CD14-positive monocyte (primary cell): ENCODE measurements around the gene PNPO. TPM values are rescaled to one million over a fixed set of nuclear protein-coding genes. Genes with fewer than 3 reads are reported as not detected.

Experiments used
- DNase-seq, 3 donors: peaks; one replicate each; pipeline ENCODE4 v3.0.0-alpha.2; 2011 to 2022
- H2AFZ ChIP-seq: 2 replicates; pipeline ENCODE4 v1.6.0; 2012; ENCODE audit warnings: mild to moderate bottlenecking, low read depth, low read length, inconsistent platforms; ENCODE audit not compliant: insufficient read depth, poor library complexity, severe bottlenecking
- H3K27ac ChIP-seq, 2 donors: 1 replicate in 1 of 2; 2 replicates in 1 of 2; pipeline ENCODE4 v1.5.1; 2012 to 2013; ENCODE audit warnings: low read length in 2 of 2, control low read depth in 1 of 2, inconsistent platforms in 1 of 2, low read depth in 1 of 2, mild to moderate bottlenecking in 1 of 2
- H3K27me3 ChIP-seq, 2 donors: one replicate each; pipeline versions ENCODE4 v1.6.0 to v1.6.1; 2011 to 2013; ENCODE audit warnings: low read length in 2 of 2; ENCODE audit not compliant: control insufficient read depth in 2 of 2, insufficient read depth in 2 of 2
- H3K36me3 ChIP-seq, 2 donors: replicated peaks in 1 of 2; 1 replicate in 1 of 2; 2 replicates in 1 of 2; pipeline versions ENCODE4 v1.5.1 to v1.6.1; 2012 to 2013; ENCODE audit warnings: low read length in 2 of 2, control low read depth in 1 of 2, inconsistent platforms in 1 of 2, mild to moderate bottlenecking in 1 of 2; ENCODE audit not compliant: insufficient read depth in 2 of 2, control insufficient read depth in 1 of 2
- H3K4me1 ChIP-seq, 2 donors: 1 replicate in 1 of 2; 2 replicates in 1 of 2; pipeline versions ENCODE4 v1.5.1 to v1.6.1; 2012 to 2013; ENCODE audit warnings: low read length in 2 of 2, control low read depth in 1 of 2, inconsistent platforms in 1 of 2, mild to moderate bottlenecking in 1 of 2, moderate library complexity in 1 of 2; ENCODE audit not compliant: insufficient read depth in 2 of 2, control insufficient read depth in 1 of 2
- H3K4me2 ChIP-seq: replicated peaks from 2 replicates; pipeline ENCODE3; 2012; ENCODE audit warnings: low read length, moderate library complexity, mild to moderate bottlenecking; ENCODE audit not compliant: poor library complexity, severe bottlenecking; ENCODE audit errors: extremely low read depth
- H3K4me3 ChIP-seq, 3 experiments: fragments of 200-600 bp in 1 of 3; sonication (generic) in 1 of 3; replicated peaks in 1 of 3; 1 replicate in 2 of 3; 2 replicates in 1 of 3; pipeline ENCODE4 v1.5.1; 2011 to 2013; ENCODE audit warnings: low read length in 3 of 3, mild to moderate bottlenecking in 3 of 3, control low read depth in 2 of 3, low read depth in 2 of 3, inconsistent platforms in 1 of 3, moderate library complexity in 1 of 3
- H3K79me2 ChIP-seq: 2 replicates; pipeline ENCODE4 v1.6.0; 2012; ENCODE audit warnings: mild to moderate bottlenecking, control low read depth, inconsistent platforms, low read length, moderate library complexity; ENCODE audit not compliant: insufficient read depth
- H3K9ac ChIP-seq: 2 replicates; pipeline ENCODE4 v1.6.0; 2017; ENCODE audit warnings: low read length, mild to moderate bottlenecking; ENCODE audit not compliant: insufficient read depth, poor library complexity, severe bottlenecking
- H3K9me3 ChIP-seq, 2 donors: replicated peaks in 1 of 2; 1 replicate in 1 of 2; 2 replicates in 1 of 2; pipeline versions ENCODE4 v1.5.1 to v1.6.1; 2012 to 2013; ENCODE audit warnings: low read length in 2 of 2, control low read depth in 1 of 2; ENCODE audit not compliant: control insufficient read depth in 1 of 2, insufficient read depth in 1 of 2
- H4K20me1 ChIP-seq: 2 replicates; pipeline ENCODE4 v1.6.0; 2012; ENCODE audit warnings: mild to moderate bottlenecking, low read length, control low read depth, moderate library complexity; ENCODE audit not compliant: insufficient read depth
- H3K27ac Mint-ChIP-seq, 7 donors: one replicate each; pipeline ENCODE4 v1.8.0; 2020; ENCODE audit warnings: mild to moderate bottlenecking in 7 of 7, mixed read lengths in 7 of 7, moderate library complexity in 6 of 7, inconsistent platforms in 2 of 7
- H3K27me3 Mint-ChIP-seq, 3 donors: one replicate each; pipeline ENCODE4 v1.8.0; 2021 to 2022; ENCODE audit warnings: low read depth in 3 of 3, mild to moderate bottlenecking in 3 of 3, mixed read lengths in 3 of 3, moderate library complexity in 3 of 3, inconsistent platforms in 1 of 3
- H3K36me3 Mint-ChIP-seq, 2 donors: one replicate each; pipeline ENCODE4 v1.8.0; 2020; ENCODE audit warnings: mixed read lengths in 2 of 2, inconsistent platforms in 1 of 2, mild to moderate bottlenecking in 1 of 2
- H3K4me1 Mint-ChIP-seq: one replicate; pipeline ENCODE4 v1.8.0; 2020; ENCODE audit warnings: mild to moderate bottlenecking, mixed read lengths
- H3K4me3 Mint-ChIP-seq, 2 donors: one replicate each; pipeline ENCODE4 v1.8.0; 2020; ENCODE audit warnings: mild to moderate bottlenecking in 2 of 2, mixed read lengths in 2 of 2, moderate library complexity in 1 of 2
- H3K9me3 Mint-ChIP-seq, 7 donors: one replicate each; pipeline ENCODE4 v1.8.0; 2020 to 2022; ENCODE audit warnings: mixed read lengths in 7 of 7, mild to moderate bottlenecking in 6 of 7, moderate library complexity in 6 of 7, inconsistent platforms in 2 of 7
- CTCF ChIP-seq: fragments of 200-600 bp; IDR thresholded peaks from one replicate; pipeline ENCODE4 v1.8.0; 2022; ENCODE audit warnings: antibody characterized with exemption, mild to moderate bottlenecking
- WGBS: methylation state at CpG from one replicate; pipeline ENCODE4 v1.1.5; 2013; ENCODE audit warnings: missing lambda C conversion rate; ENCODE audit not compliant: insufficient coverage; 5-methylcytosine and 5-hydroxymethylcytosine counted together
- intact Hi-C, 2 donors: fragments of 100-400 bp; cut with micrococcal nuclease; formaldehyde crosslinking; loops; one replicate each; pipeline versions ENCODE4 v1.15.0 to v1.15.1; 2023
- polyA plus RNA-seq, 3 donors: library from polyadenylated mRNA; depleted of rRNA in 1 of 3; unstranded in 2 of 3; stranded (reverse) in 1 of 3; fragments of 300-500 nt in 2 of 3; fragments of >200 nt in 1 of 3; fragmentation: Illumina TruSeq in 2 of 3; gene quantifications; 1 replicate in 2 of 3; 2 replicates in 1 of 3; pipeline ENCODE4 v1.2.3, GENCODE V29; 2012 to 2021

Gene PNPO
- polyA plus RNA-seq, 3 donors, result 13.2 to 34.2 (median 29.7) TPM

GRCh38 chr17:47983492-47984223 lies 42.3 kb downstream of the PNPO start:
- intact Hi-C loops, result loop anchor here in 1 of 2 donors (5.0 kb wide), 1 partner anchor 94 kb away; no protein-coding TSS in a partner anchor
- H4K20me1 ChIP-seq, result no peaks in the 10 kb centered on the region
- H3K4me1 ChIP-seq, result peaks cover 19 to 45% of the 10 kb centered on the region in 2 donors
- no peak for DNase-seq
- H3K4me1 Mint-ChIP-seq, result peaks cover 52% of the 10 kb centered on the region
- H2AFZ ChIP-seq, result no peak overlapping the region
- H3K27ac ChIP-seq, result peak overlapping the region in 1 of 2 donors; percentile 3
- H3K36me3 Mint-ChIP-seq, result peaks cover 64 to 74% of the 10 kb centered on the region in 2 donors
- H3K27me3 Mint-ChIP-seq, result peaks cover 2 to 10% (median 2%) of the 10 kb centered on the region in 3 donors
- H3K36me3 ChIP-seq, result peaks cover 55 to 69% of the 10 kb centered on the region in 2 donors
- WGBS, result 71% methylated on average over 7 of the region's 11 CpGs
- H3K27me3 ChIP-seq, result peaks cover 0 to 5% of the 10 kb centered on the region in 2 donors
- no peak overlapping the region for H3K4me2 ChIP-seq
- H3K9me3 Mint-ChIP-seq, result no peaks in the 10 kb centered on the region
- no peaks in the 10 kb centered on the region for H3K79me2 ChIP-seq
- peak overlapping the region in 4 of 7 donors; percentile 46 to 78 (median 58) for H3K27ac Mint-ChIP-seq
- no peak overlapping the region for H3K4me3 ChIP-seq
- no peak for TF ChIP-seq CTCF
- no peak overlapping the region for H3K9ac ChIP-seq
- no peaks in the 10 kb centered on the region for H3K9me3 ChIP-seq
- no peak overlapping the region for H3K4me3 Mint-ChIP-seq

- DNase-seq, result no peak
- Histone ChIP-seq H3K4me3 (no peak overlapping the region), H3K27me3 (peaks cover 0 to 5% of the 10 kb centered on the region in 2 donors), H4K20me1 (no peaks in the 10 kb centered on the region), H3K27ac (no peak overlapping the region), H3K36me3 (peaks cover 27 to 41% of the 10 kb centered on the region in 2 donors), H3K4me2 (no peak overlapping the region), H3K4me1 (peaks cover 8 to 28% of the 10 kb centered on the region in 2 donors), H3K9me3 (no peaks in the 10 kb centered on the region), H3K9ac (no peak overlapping the region), H2AFZ (no peak overlapping the region), H3K79me2 (no peaks in the 10 kb centered on the region)
- peaks cover 2 to 13% (median 2%) of the 10 kb centered on the region in 3 donors for H3K27me3 Mint-ChIP-seq
- no peak for TF ChIP-seq CTCF
- H3K4me3 Mint-ChIP-seq, result no peak overlapping the region
- WGBS, result 100% methylated on average over 1 of the region's 5 CpGs
- no peak overlapping the region for H3K27ac Mint-ChIP-seq
- H3K36me3 Mint-ChIP-seq, result peaks cover 39 to 46% of the 10 kb centered on the region in 2 donors
- H3K9me3 Mint-ChIP-seq, result no peaks in the 10 kb centered on the region
- intact Hi-C loops, result no loop called here
- peaks cover 35% of the 10 kb centered on the region for H3K4me1 Mint-ChIP-seq
Observed at GRCh38 chr17:47986520-47986919, 45.1 kb downstream of the PNPO start.
